GM21576 (cell line): ENCODE measurements around the gene GXYLT1.
A peak's percentile ranks its signal among the peaks of the same experiment; 100 is the strongest.
"Not testable (repeated sequence)": the region's sequence is repeated elsewhere in the genome, so short reads cannot be mapped to it uniquely, and the experiment has no call there.

Experiments used
- ATAC-seq: cut with Tn5 transposase; IDR thresholded peaks from one replicate; pipeline ENCODE4 v1.9.1; 2021; ENCODE audit warnings: mild to moderate bottlenecking, moderate library complexity; ENCODE audit not compliant: unreplicated experiment

GXYLT1 gene

GRCh38 chr12:42144408-42145196, at the start of gene GXYLT1:
Gene GXYLT1, minus strand, starts transcription at chr12:42144874. Its CDS starts 228 bp downstream, at chr12:42144646.
- peak; percentile 92 for ATAC-seq

GRCh38 chr12:42192686-42193085, 48.0 kb upstream of the GXYLT1 start:
- ATAC-seq, result no peak

GRCh38 chr12:42192258-42192657, 47.6 kb upstream of the GXYLT1 start:
- no peak for ATAC-seq

GRCh38 chr12:42190376-42190775, 45.7 kb upstream of the GXYLT1 start:
- no peak for ATAC-seq

- ATAC-seq, result not testable (repeated sequence)
Observed at GRCh38 chr12:42188275-42188674, 43.6 kb upstream of the GXYLT1 start.

- ATAC-seq, result no peak
Observed at GRCh38 chr12:42187799-42188198, 43.1 kb upstream of the GXYLT1 start.

GRCh38 chr12:42186793-42187192, 42.1 kb upstream of the GXYLT1 start:
- ATAC-seq, result peak; percentile 67

- no peak for ATAC-seq
Observed at GRCh38 chr12:42182394-42182793, 37.7 kb upstream of the GXYLT1 start.

- ATAC-seq, result no peak
Observed at GRCh38 chr12:42180990-42181596, 36.4 kb upstream of the GXYLT1 start.

- ATAC-seq, result no peak
Observed at GRCh38 chr12:42178101-42178500, 33.4 kb upstream of the GXYLT1 start.

- ATAC-seq, result no peak
Observed at GRCh38 chr12:42174978-42175377, 30.3 kb upstream of the GXYLT1 start.

- ATAC-seq, result no peak
Observed at GRCh38 chr12:42173961-42174521, 29.4 kb upstream of the GXYLT1 start.

GRCh38 chr12:42172441-42173210, 28.0 kb upstream of the GXYLT1 start:
- ATAC-seq, result no peak

- no peak for ATAC-seq
Observed at GRCh38 chr12:42167711-42168110, 23.0 kb upstream of the GXYLT1 start.

- no peak for ATAC-seq
Observed at GRCh38 chr12:42166501-42166900, 21.8 kb upstream of the GXYLT1 start.

GRCh38 chr12:42163913-42164312, 19.2 kb upstream of the GXYLT1 start:
- ATAC-seq, result no peak

- no peak for ATAC-seq
Observed at GRCh38 chr12:42162965-42163364, 18.3 kb upstream of the GXYLT1 start.

- no peak for ATAC-seq
Observed at GRCh38 chr12:42162193-42162592, 17.5 kb upstream of the GXYLT1 start.

GRCh38 chr12:42161529-42161928, 16.9 kb upstream of the GXYLT1 start:
- no peak for ATAC-seq

GRCh38 chr12:42156232-42156631, 11.6 kb upstream of the GXYLT1 start:
- ATAC-seq, result no peak

- no peak for ATAC-seq
Observed at GRCh38 chr12:42145552-42146215, 1.0 kb upstream of the GXYLT1 start.
